T-helper 1 cell treated with Interleukin-12 subunit alpha and Interleukin-12 subunit beta and Interleukin-4 antibody, amounts not matched to agents 30 μg/mL and 1 μg/mL, for 36 hours (primary cell): ENCODE results near the gene ROCK1.
"Not testable (repeated sequence)": the region's sequence is repeated elsewhere in the genome, so short reads cannot be mapped to it uniquely, and the experiment has no call there.

Experiments used
- H3K27ac Mint-ChIP-seq: one replicate; pipeline ENCODE4 v1.8.0; 2021; ENCODE audit warnings: mild to moderate bottlenecking, mixed read lengths
- H3K27me3 Mint-ChIP-seq: one replicate; pipeline ENCODE4 v1.8.0; 2021; ENCODE audit warnings: low read depth, mixed read lengths
- H3K36me3 Mint-ChIP-seq: one replicate; pipeline ENCODE4 v1.8.0; 2021; ENCODE audit warnings: low read depth, mixed read lengths
- H3K4me1 Mint-ChIP-seq: one replicate; pipeline ENCODE4 v1.8.0; 2021; ENCODE audit warnings: low read depth, mixed read lengths
- H3K4me3 Mint-ChIP-seq: one replicate; pipeline ENCODE4 v1.8.0; 2021; ENCODE audit warnings: mild to moderate bottlenecking, moderate library complexity, mixed read lengths
- H3K9me3 Mint-ChIP-seq: one replicate; pipeline ENCODE4 v1.8.0; 2021; ENCODE audit warnings: mixed read lengths

The ROCK1 gene

GRCh38 chr18:21051620-21052019, 60.0 kb downstream of the ROCK1 start:
- Mint-ChIP-seq H3K4me1 (peaks cover 4% of the 10 kb centered on the region), H3K36me3 (peaks cover 6% of the 10 kb centered on the region), H3K27ac (no peak overlapping the region), H3K9me3 (no peaks in the 10 kb centered on the region), H3K27me3 (no peaks in the 10 kb centered on the region), H3K4me3 (no peak overlapping the region)

DNA sequence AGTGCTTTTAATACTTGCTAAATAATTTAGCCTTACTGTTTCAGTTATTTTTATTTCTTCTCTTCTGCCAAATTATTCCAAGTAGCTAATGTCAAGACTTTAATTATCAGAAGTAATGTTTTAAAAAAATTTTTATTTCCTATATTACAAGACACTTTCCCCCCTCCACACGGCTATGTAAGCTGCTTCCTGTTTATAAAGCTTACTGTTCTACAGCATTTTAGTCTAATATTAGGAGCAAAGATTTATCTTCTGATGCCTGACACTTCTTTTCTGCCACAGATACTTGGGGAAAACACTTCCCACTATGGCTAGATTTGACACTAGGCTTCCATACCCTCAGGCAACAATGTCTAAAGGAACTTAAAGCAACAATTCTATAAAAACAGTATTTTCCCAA, 62.3 kb downstream of the ROCK1 start:
- Mint-ChIP-seq H3K36me3 (peaks cover 10% of the 10 kb centered on the region), H3K4me1 (peaks cover 10% of the 10 kb centered on the region), H3K4me3 (no peak overlapping the region), H3K27me3 (no peaks in the 10 kb centered on the region), H3K27ac (no peak overlapping the region), H3K9me3 (no peaks in the 10 kb centered on the region)

DNA sequence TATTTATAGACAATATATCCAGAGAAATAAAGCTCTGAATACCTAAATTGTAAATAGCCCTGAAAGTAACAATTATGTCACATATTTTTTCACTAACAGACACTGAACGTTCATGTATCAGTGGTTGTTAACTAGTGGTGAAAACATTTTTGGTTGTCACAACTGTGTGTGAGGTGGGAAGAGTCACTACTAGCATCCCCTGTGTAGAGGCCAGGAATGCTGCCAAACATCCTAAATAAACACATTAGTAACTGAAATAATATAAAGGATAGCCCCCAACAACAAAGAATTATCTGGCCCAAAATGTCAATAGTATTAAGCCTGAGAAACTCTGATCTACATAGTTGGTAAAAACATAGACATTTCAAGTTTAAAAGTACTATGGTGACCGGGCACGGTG, 64.5 kb downstream of the ROCK1 start:
- no peak overlapping the region for H3K27ac Mint-ChIP-seq
- H3K36me3 Mint-ChIP-seq, result peaks cover 12% of the 10 kb centered on the region
- peaks cover 10% of the 10 kb centered on the region for H3K4me1 Mint-ChIP-seq
- no peak overlapping the region for H3K4me3 Mint-ChIP-seq
- no peaks in the 10 kb centered on the region for H3K27me3 Mint-ChIP-seq
- no peaks in the 10 kb centered on the region for H3K9me3 Mint-ChIP-seq

DNA sequence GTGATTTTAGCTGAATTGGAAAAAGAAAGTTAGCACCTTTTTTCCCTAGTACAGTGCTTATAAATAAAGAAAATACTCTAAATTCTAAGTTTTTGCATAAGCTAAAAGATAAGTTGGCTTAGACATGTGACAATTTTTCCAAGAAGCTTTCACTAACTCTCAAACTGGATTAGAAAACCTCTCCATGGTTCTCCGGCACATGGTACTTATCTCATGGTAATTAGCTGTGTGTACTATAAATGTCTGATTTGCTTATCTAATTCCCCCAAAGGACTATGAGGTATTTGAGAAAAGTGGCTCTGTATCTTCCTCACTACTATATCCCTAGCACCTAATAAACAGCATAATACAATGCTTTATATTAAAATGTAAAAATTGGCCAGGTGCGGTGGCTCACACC, 71.1 kb downstream of the ROCK1 start:
- H3K4me3 Mint-ChIP-seq, result no peak overlapping the region
- H3K36me3 Mint-ChIP-seq, result peaks cover 27% of the 10 kb centered on the region
- H3K9me3 Mint-ChIP-seq, result no peaks in the 10 kb centered on the region
- no peaks in the 10 kb centered on the region for H3K27me3 Mint-ChIP-seq
- H3K4me1 Mint-ChIP-seq, result peaks cover 3% of the 10 kb centered on the region
- H3K27ac Mint-ChIP-seq, result no peak overlapping the region

GRCh38 chr18:21038201-21038600, 73.4 kb downstream of the ROCK1 start:
- H3K9me3 Mint-ChIP-seq, result no peaks in the 10 kb centered on the region
- H3K27ac Mint-ChIP-seq, result no peak overlapping the region
- no peaks in the 10 kb centered on the region for H3K4me1 Mint-ChIP-seq
- no peaks in the 10 kb centered on the region for H3K27me3 Mint-ChIP-seq
- peaks cover 33% of the 10 kb centered on the region for H3K36me3 Mint-ChIP-seq
- H3K4me3 Mint-ChIP-seq, result no peak overlapping the region

GRCh38 chr18:21031845-21032244, 79.8 kb downstream of the ROCK1 start:
- no peak overlapping the region for H3K27ac Mint-ChIP-seq
- no peaks in the 10 kb centered on the region for H3K27me3 Mint-ChIP-seq
- H3K36me3 Mint-ChIP-seq, result peaks cover 39% of the 10 kb centered on the region
- H3K4me1 Mint-ChIP-seq, result peaks cover 7% of the 10 kb centered on the region
- no peak overlapping the region for H3K4me3 Mint-ChIP-seq
- H3K9me3 Mint-ChIP-seq, result peaks cover 9% of the 10 kb centered on the region

DNA sequence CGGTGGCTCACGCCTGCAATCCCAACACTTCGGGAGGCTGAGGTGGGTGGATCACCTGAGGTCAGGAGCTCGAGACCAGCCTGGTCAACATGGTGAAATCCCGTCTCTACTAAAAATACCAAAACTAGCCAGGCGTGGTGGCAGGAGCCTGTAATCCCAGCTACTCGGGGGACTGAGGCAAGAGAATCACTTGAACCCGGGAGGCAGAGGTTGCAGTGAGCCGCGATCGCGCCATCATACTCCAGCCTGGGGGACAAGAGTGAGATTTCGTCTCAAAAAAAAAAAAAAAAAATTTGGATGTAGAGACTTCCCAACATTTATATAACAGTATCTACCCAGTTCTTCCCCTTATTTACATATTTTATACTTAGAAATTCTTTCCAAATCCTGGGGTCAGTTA, 93.4 kb downstream of the ROCK1 start:
- peaks cover 47% of the 10 kb centered on the region for H3K36me3 Mint-ChIP-seq
- not testable (repeated sequence) for H3K27ac Mint-ChIP-seq, H3K9me3 Mint-ChIP-seq, H3K27me3 Mint-ChIP-seq, H3K4me3 Mint-ChIP-seq, H3K4me1 Mint-ChIP-seq

- Mint-ChIP-seq H3K9me3 (peaks cover 21% of the 10 kb centered on the region), H3K4me1 (peaks cover 5% of the 10 kb centered on the region), H3K27ac (no peak overlapping the region), H3K27me3 (no peaks in the 10 kb centered on the region), H3K4me3 (no peak overlapping the region), H3K36me3 (peaks cover 60% of the 10 kb centered on the region)
Observed at GRCh38 chr18:21012308-21012707, 99.3 kb downstream of the ROCK1 start.

- Mint-ChIP-seq H3K9me3 (no peaks in the 10 kb centered on the region), H3K27me3 (no peaks in the 10 kb centered on the region), H3K36me3 (peaks cover 30% of the 10 kb centered on the region), H3K4me3 (no peak overlapping the region), H3K27ac (no peak overlapping the region), H3K4me1 (peaks cover 2% of the 10 kb centered on the region)
Observed at GRCh38 chr18:21004726-21005125, 106.9 kb downstream of the ROCK1 start.

DNA sequence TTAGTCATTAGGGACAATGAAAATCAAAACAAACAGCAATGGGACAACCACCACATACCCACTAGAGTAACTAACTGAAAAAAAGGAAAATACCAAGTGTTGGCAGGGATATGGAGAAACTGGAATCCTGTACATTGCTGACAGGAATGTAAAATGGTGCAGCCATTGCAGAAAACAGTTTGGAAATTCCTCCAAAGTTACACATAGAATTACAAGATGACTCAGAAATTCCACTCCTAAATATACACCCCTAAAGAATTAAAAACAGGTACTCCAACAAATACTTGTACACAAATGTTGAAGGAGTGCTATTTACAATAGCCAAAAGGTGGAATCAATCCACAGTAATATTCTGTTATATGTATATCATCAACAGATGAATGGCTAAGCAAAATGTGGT, 110.9 kb downstream of the ROCK1 start:
- peaks cover 10% of the 10 kb centered on the region for H3K4me1 Mint-ChIP-seq
- H3K27ac Mint-ChIP-seq, result no peak overlapping the region
- H3K36me3 Mint-ChIP-seq, result peaks cover 41% of the 10 kb centered on the region
- no peaks in the 10 kb centered on the region for H3K27me3 Mint-ChIP-seq
- H3K9me3 Mint-ChIP-seq, result no peaks in the 10 kb centered on the region
- no peak overlapping the region for H3K4me3 Mint-ChIP-seq

DNA sequence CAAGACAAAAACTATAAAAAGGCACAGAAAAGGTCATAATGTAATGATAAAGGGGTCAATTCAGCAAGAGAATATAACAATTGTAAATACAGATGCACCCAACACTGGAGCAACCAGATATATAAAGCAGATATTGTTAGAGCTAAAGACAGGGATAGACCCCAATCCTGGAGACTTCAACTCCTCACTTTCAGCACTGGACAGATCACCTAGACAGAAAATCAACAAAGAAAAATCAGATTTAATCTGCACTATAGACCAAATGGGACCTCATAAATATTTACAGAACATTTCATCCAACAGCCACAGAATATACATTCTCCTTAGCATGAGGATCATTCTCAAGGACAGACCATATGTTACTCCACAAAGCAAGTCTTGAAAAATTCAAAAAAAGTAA, 114.2 kb downstream of the ROCK1 start:
- Mint-ChIP-seq H3K36me3 (peaks cover 31% of the 10 kb centered on the region), H3K4me1 (peaks cover 9% of the 10 kb centered on the region), H3K4me3 (no peak overlapping the region), H3K9me3 (no peaks in the 10 kb centered on the region), H3K27me3 (no peaks in the 10 kb centered on the region), H3K27ac (no peak overlapping the region)

DNA sequence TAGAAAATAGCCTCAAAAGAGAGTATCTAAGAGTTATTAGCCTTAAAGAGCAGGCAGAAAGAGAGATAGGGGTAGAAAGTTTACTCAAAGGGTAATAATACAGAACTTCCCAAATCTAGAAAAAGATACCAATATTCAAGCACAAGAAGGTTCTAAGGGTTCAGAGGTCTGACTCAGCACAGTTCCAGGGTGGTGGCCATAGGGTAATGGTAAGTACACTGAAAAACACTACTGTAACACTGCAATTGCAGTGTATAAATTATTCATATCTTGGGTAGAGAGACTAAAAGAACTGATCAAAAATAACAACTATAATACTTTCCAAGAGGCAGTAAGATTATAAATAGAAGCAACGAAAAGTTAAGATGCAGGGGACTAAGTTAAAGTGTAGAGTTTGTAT, 115.2 kb downstream of the ROCK1 start:
- H3K36me3 Mint-ChIP-seq, result peaks cover 30% of the 10 kb centered on the region
- no peak overlapping the region for H3K27ac Mint-ChIP-seq
- H3K27me3 Mint-ChIP-seq, result no peaks in the 10 kb centered on the region
- H3K4me1 Mint-ChIP-seq, result peaks cover 9% of the 10 kb centered on the region
- H3K4me3 Mint-ChIP-seq, result no peak overlapping the region
- H3K9me3 Mint-ChIP-seq, result no peaks in the 10 kb centered on the region

DNA sequence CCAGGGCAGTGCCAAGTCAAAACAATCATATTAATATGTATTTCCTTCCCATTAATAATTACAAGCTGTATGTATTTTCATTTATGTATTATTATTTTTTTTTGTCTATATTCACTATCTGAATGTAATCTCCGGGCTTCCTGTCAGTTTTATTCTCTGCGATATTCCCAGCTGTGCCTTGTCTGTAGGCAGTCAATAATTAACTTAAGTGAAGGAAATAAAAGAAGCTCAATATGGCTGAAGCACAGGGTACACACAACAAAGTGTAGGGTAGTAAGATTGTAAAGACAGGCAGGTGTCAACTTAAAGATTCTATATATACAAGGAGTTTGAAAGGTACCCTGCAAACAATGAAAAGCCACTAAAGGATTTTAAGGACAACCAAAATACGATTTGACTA, 122.9 kb downstream of the ROCK1 start:
- Mint-ChIP-seq H3K9me3 (no peaks in the 10 kb centered on the region), H3K36me3 (peaks cover 43% of the 10 kb centered on the region), H3K4me3 (no peak overlapping the region), H3K27me3 (no peaks in the 10 kb centered on the region), H3K4me1 (no peaks in the 10 kb centered on the region), H3K27ac (no peak overlapping the region)

- H3K9me3 Mint-ChIP-seq, result no peaks in the 10 kb centered on the region
- H3K27ac Mint-ChIP-seq, result no peak overlapping the region
- peaks cover 37% of the 10 kb centered on the region for H3K36me3 Mint-ChIP-seq
- H3K27me3 Mint-ChIP-seq, result no peaks in the 10 kb centered on the region
- H3K4me1 Mint-ChIP-seq, result peaks cover 6% of the 10 kb centered on the region
- no peak overlapping the region for H3K4me3 Mint-ChIP-seq
Observed at GRCh38 chr18:20975077-20975476, 136.5 kb downstream of the ROCK1 start.

DNA sequence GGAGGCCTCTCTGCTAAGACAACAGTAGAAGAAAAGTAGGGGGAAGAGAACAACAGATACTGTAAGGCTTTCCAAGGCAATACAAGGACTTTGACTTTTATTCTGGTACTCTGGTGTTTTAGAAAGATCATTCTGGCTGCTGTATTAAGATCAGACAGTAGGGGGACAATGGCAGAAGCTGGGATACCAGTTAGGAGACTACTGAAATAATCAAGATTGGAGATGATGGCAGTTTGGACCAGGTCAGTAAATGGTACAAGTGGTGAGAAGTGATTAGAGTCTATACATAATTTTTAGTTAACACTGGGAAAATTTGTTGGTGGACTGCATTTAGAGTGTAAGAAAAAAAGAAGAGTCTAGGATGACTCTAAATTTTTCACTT, 139.7 kb downstream of the ROCK1 start:
- Mint-ChIP-seq H3K4me3 (no peak overlapping the region), H3K27ac (no peak overlapping the region), H3K4me1 (peaks cover 5% of the 10 kb centered on the region), H3K27me3 (no peaks in the 10 kb centered on the region), H3K9me3 (no peaks in the 10 kb centered on the region), H3K36me3 (peaks cover 28% of the 10 kb centered on the region)

DNA sequence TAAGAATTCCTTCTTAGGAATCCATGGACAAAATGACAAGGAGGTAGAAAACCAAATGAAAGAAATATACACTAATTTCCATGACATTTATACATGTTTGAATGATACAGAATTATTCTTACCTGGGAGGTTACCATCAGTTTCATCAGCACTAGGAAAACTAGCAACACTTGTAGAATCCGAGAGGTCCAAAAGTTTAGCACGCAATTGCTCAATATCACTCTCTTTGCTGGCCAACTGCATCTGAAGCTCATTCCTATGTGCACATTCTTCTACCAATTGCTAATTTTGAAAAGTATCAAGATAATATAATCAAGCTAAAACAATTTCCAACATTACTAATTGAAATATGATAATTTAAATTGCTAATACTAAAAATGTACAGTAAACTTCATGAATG, 144.8 kb downstream of the ROCK1 start:
- no peak overlapping the region for H3K4me3 Mint-ChIP-seq
- no peaks in the 10 kb centered on the region for H3K9me3 Mint-ChIP-seq
- H3K27me3 Mint-ChIP-seq, result no peaks in the 10 kb centered on the region
- peaks cover 24% of the 10 kb centered on the region for H3K36me3 Mint-ChIP-seq
- H3K4me1 Mint-ChIP-seq, result peaks cover 2% of the 10 kb centered on the region
- H3K27ac Mint-ChIP-seq, result no peak overlapping the region
